ENCODE results near the gene KIF21A.
A peak's percentile ranks its signal among the peaks of the same experiment; 100 is the strongest.

The KIF21A gene

GRCh38 chr12:39375206-39375808 lies 67.6 kb downstream of the KIF21A start:
- TF ChIP-seq CTCF (conservative IDR thresholded peaks at IDR 0.05; ENCODE audit: low read depth, low read length), result 0 out of 2 replicates have a peak, but pooled peaks have one; percentile 30
- Histone ChIP-seq H3K9ac (no peak overlapping the region), H2AFZ (ENCODE audit: low read depth) (no peak overlapping the region), H3K79me2 (ENCODE audit: insufficient read depth, low read depth) (peaks cover 28% of the 10 kb centered on the region; the same call in 1 of the 2 replicates), H4K20me1 (ENCODE audit: insufficient read depth) (no peaks in the 10 kb centered on the region), H3K4me1 (ENCODE audit: low read depth, poor library complexity, severe bottlenecking) (peaks cover 57% of the 10 kb centered on the region), H3K36me3 (ENCODE audit: insufficient read depth) (no peaks in the 10 kb centered on the region), H3K27me3 (ENCODE audit: insufficient read depth, low read depth) (no peaks in the 10 kb centered on the region), H3K4me2 (no peak overlapping the region), H3K4me3 (IDR thresholded peaks at IDR 0.05; ENCODE audit: insufficient read depth, low read depth, low read length) (no peak overlapping the region), H3K27ac (no peak overlapping the region)

DNA sequence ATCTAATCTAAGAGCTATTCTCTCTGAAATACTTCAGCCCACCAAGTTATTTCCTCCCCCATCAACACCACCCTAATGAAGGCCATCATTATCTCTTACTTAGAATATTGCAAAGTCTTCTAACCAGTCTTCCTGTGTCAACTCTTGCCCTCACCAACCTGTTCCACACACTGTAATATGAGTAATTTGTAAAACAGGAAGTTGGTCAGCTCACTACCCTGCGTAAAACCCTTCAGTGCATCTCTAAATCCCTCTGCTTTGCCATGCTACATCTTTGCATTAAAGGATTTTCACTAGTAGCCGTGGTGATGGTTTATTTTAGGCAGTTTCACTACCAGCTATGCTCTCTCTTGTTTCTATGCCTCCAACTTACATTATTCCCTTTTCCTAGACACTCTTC lies 70.0 kb downstream of the KIF21A start:
- H3K4me1 ChIP-seq (ENCODE audit: low read depth, poor library complexity, severe bottlenecking), result peaks cover 74% of the 10 kb centered on the region
- peaks cover 32% of the 10 kb centered on the region; the same call in 1 of the 2 replicates for H3K79me2 ChIP-seq (ENCODE audit: insufficient read depth, low read depth)
- no peak overlapping the region for H3K4me3 ChIP-seq (IDR thresholded peaks at IDR 0.05; ENCODE audit: insufficient read depth, low read depth, low read length)
- no peak for TF ChIP-seq CTCF (conservative IDR thresholded peaks at IDR 0.05; ENCODE audit: low read depth, low read length)
- no peaks in the 10 kb centered on the region for H3K27me3 ChIP-seq (ENCODE audit: insufficient read depth, low read depth)
- H2AFZ ChIP-seq (ENCODE audit: low read depth), result no peak overlapping the region
- peak overlapping the region; percentile 51 for H3K27ac ChIP-seq
- no peaks in the 10 kb centered on the region for H4K20me1 ChIP-seq (ENCODE audit: insufficient read depth)
- peak overlapping the region; percentile 92 for H3K4me2 ChIP-seq
- H3K9ac ChIP-seq, result peak overlapping the region; percentile 3; the same call in 1 of the 2 replicates
- 0 out of 2 replicates have a peak, but pooled peaks cover under 1% of the 10 kb centered on the region for H3K36me3 ChIP-seq (ENCODE audit: insufficient read depth)

DNA sequence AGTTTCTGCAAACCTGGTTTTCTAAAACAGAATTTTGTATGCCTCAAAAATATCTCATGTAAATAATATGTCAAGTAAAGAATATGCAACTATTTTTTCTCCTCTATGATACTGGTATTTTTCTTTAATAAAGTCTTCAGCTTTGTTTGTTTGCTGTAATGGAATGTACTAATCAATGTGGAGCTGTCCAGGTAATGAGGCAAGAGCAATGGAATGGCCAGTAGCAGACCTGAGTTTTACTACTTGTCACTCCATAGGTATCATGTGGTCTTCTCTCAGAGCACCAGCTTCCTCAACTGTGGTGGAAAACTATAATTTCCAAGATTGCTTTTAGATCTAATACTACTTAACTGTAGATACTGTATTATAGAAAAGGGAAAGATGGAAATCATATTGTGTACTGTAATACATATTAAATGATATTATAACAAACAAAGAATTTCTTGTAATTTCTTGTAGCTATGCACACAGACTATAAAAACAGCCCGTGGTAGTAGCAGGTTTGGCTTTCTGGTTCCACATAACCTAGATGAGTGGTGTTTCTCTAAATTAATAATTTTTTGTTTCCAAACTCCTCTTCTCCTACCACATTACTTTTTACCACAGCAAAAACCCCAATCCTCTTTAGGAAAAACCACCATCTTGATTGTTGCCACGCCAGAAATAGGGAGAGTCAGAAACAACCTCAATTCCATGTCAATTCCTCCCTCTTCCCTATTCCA lies 70.6 kb downstream of the KIF21A start:
- Histone ChIP-seq H2AFZ (ENCODE audit: low read depth) (no peak overlapping the region), H3K9ac (peak overlapping the region; percentile 3; the same call in 1 of the 2 replicates), H3K79me2 (ENCODE audit: insufficient read depth, low read depth) (peaks cover 36% of the 10 kb centered on the region; the same call in 1 of the 2 replicates), H3K27ac (peak overlapping the region; percentile 51), H3K27me3 (ENCODE audit: insufficient read depth, low read depth) (no peaks in the 10 kb centered on the region), H3K4me1 (ENCODE audit: low read depth, poor library complexity, severe bottlenecking) (peaks cover 73% of the 10 kb centered on the region), H4K20me1 (ENCODE audit: insufficient read depth) (no peaks in the 10 kb centered on the region), H3K36me3 (ENCODE audit: insufficient read depth) (0 out of 2 replicates have a peak, but pooled peaks cover 6% of the 10 kb centered on the region), H3K4me3 (IDR thresholded peaks at IDR 0.05; ENCODE audit: insufficient read depth, low read depth, low read length) (no peak overlapping the region), H3K4me2 (peak overlapping the region; percentile 92)
- no peak for TF ChIP-seq CTCF (conservative IDR thresholded peaks at IDR 0.05; ENCODE audit: low read depth, low read length)

- H3K4me3 ChIP-seq (IDR thresholded peaks at IDR 0.05; ENCODE audit: insufficient read depth, low read depth, low read length), result no peak overlapping the region
- peak overlapping the region; percentile 45; the same call in 1 of the 2 replicates for H3K27ac ChIP-seq
- H3K4me1 ChIP-seq (ENCODE audit: low read depth, poor library complexity, severe bottlenecking), result peaks cover 61% of the 10 kb centered on the region
- H3K9ac ChIP-seq, result no peak overlapping the region
- 0 out of 2 replicates have a peak, but pooled peaks cover 7% of the 10 kb centered on the region for H3K36me3 ChIP-seq (ENCODE audit: insufficient read depth)
- H3K27me3 ChIP-seq (ENCODE audit: insufficient read depth, low read depth), result no peaks in the 10 kb centered on the region
- no peak overlapping the region for H2AFZ ChIP-seq (ENCODE audit: low read depth)
- no peaks in the 10 kb centered on the region for H4K20me1 ChIP-seq (ENCODE audit: insufficient read depth)
- TF ChIP-seq CTCF (conservative IDR thresholded peaks at IDR 0.05; ENCODE audit: low read depth, low read length), result no peak
- peak overlapping the region; percentile 43 for H3K4me2 ChIP-seq
- H3K79me2 ChIP-seq (ENCODE audit: insufficient read depth, low read depth), result peaks cover 26% of the 10 kb centered on the region; the same call in 1 of the 2 replicates
Measured at GRCh38 chr12:39369756-39370155, 73.2 kb downstream of the KIF21A start.

Measured in KMS-11 (cell line).